ENCODE measurements around the gene KIRREL2.
"Not testable (repeated sequence)": the region's sequence is repeated elsewhere in the genome, so short reads cannot be mapped to it uniquely, and the experiment has no call there.

Gene KIRREL2

GRCh38 chr19:35856546-35857149 lies at the start of gene KIRREL2:
TSS of gene KIRREL2 (plus strand) at chr19:35856911. CDS start at chr19:35857120, 209 bp downstream.
- DNase-seq = no peak

GRCh38 chr19:35807633-35808032 lies 49.1 kb upstream of the KIRREL2 start:
- DNase-seq = no peak

- DNase-seq = no peak
These were observed 45.1 kb upstream of the KIRREL2 start for GRCh38 chr19:35811317-35812219.

- no peak for DNase-seq
These were observed 44.3 kb upstream of the KIRREL2 start, which contains the start of gene PRODH2 for GRCh38 chr19:35812220-35813042. TSS of gene PRODH2 (minus strand) at chr19:35812845. CDS start at chr19:35812805, 40 bp downstream.

- DNase-seq = no peak
These were observed 43.4 kb upstream of the KIRREL2 start for GRCh38 chr19:35813043-35813890.

GRCh38 chr19:35816262-35816661 lies 40.4 kb upstream of the KIRREL2 start:
- no peak for DNase-seq

GRCh38 chr19:35816846-35817245 lies 39.9 kb upstream of the KIRREL2 start:
- DNase-seq = no peak

GRCh38 chr19:35818445-35818844 lies 38.3 kb upstream of the KIRREL2 start:
- DNase-seq = no peak

GRCh38 chr19:35822579-35822978 lies 34.1 kb upstream of the KIRREL2 start:
- no peak for DNase-seq

- no peak for DNase-seq
These were observed 32.6 kb upstream of the KIRREL2 start for GRCh38 chr19:35824150-35824549.

- peak; percentile 58 for DNase-seq
These were observed 27.9 kb upstream of the KIRREL2 start for GRCh38 chr19:35828692-35829301.

GRCh38 chr19:35830986-35831385 lies 25.7 kb upstream of the KIRREL2 start:
- DNase-seq = no peak

GRCh38 chr19:35832054-35832453 lies 24.7 kb upstream of the KIRREL2 start:
- no peak for DNase-seq

GRCh38 chr19:35833972-35834371 lies 22.7 kb upstream of the KIRREL2 start:
- no peak for DNase-seq

GRCh38 chr19:35836096-35836495 lies 20.6 kb upstream of the KIRREL2 start:
- DNase-seq = not testable (repeated sequence)

GRCh38 chr19:35841961-35842595 lies 14.6 kb upstream of the KIRREL2 start:
- DNase-seq = no peak

- no peak for DNase-seq
These were observed 13.9 kb upstream of the KIRREL2 start for GRCh38 chr19:35842666-35843272.

GRCh38 chr19:35843676-35844481 lies 12.8 kb upstream of the KIRREL2 start:
- no peak for DNase-seq

- DNase-seq = no peak
These were observed 12.1 kb upstream of the KIRREL2 start for GRCh38 chr19:35844482-35845214.

Data from fibroblast of skin of right quadriceps (primary cell).